ENCODE results near the gene COX7A2.

The COX7A2 gene

GRCh38 chr6:75221116-75221515 lies 22.5 kb downstream of the COX7A2 start:
- Histone ChIP-seq H3K4me2 (ENCODE audit: low read length) (no peak overlapping the region), H3K4me3 (ENCODE audit: low read depth, low read length) (no peak overlapping the region), H3K27me3 (ENCODE audit: control insufficient read depth, insufficient read depth, low read length) (no peaks in the 10 kb centered on the region), H3K27ac (no peak overlapping the region), H3K9me3 (ENCODE audit: control insufficient read depth, low read length) (no peaks in the 10 kb centered on the region), H3K9ac (no peak overlapping the region), H3K36me3 (ENCODE audit: control insufficient read depth, insufficient read depth, low read length) (no peaks in the 10 kb centered on the region), H3K79me2 (no peaks in the 10 kb centered on the region), H3K4me1 (no peaks in the 10 kb centered on the region), H2AFZ (no peak overlapping the region)
- no peak for TF ChIP-seq CTCF (IDR thresholded peaks at IDR 0.05)

GRCh38 chr6:75220357-75220756 lies 23.2 kb downstream of the COX7A2 start:
- no peaks in the 10 kb centered on the region for H3K9me3 ChIP-seq (ENCODE audit: control insufficient read depth, low read length)
- H3K9ac ChIP-seq: no peak overlapping the region
- no peak overlapping the region for H2AFZ ChIP-seq
- H3K4me1 ChIP-seq: no peaks in the 10 kb centered on the region
- no peak overlapping the region for H3K4me3 ChIP-seq (ENCODE audit: low read depth, low read length)
- no peaks in the 10 kb centered on the region for H3K36me3 ChIP-seq (ENCODE audit: control insufficient read depth, insufficient read depth, low read length)
- H3K27me3 ChIP-seq (ENCODE audit: control insufficient read depth, insufficient read depth, low read length): no peaks in the 10 kb centered on the region
- TF ChIP-seq CTCF (IDR thresholded peaks at IDR 0.05): no peak
- no peaks in the 10 kb centered on the region for H3K79me2 ChIP-seq
- no peak overlapping the region for H3K27ac ChIP-seq
- H3K4me2 ChIP-seq (ENCODE audit: low read length): no peak overlapping the region

- H3K27me3 ChIP-seq (ENCODE audit: control insufficient read depth, insufficient read depth, low read length): no peaks in the 10 kb centered on the region
- no peaks in the 10 kb centered on the region for H3K79me2 ChIP-seq
- no peaks in the 10 kb centered on the region for H3K36me3 ChIP-seq (ENCODE audit: control insufficient read depth, insufficient read depth, low read length)
- H3K4me1 ChIP-seq: no peaks in the 10 kb centered on the region
- H3K9ac ChIP-seq: no peak overlapping the region
- no peak overlapping the region for H3K4me3 ChIP-seq (ENCODE audit: low read depth, low read length)
- no peak overlapping the region for H2AFZ ChIP-seq
- H3K4me2 ChIP-seq (ENCODE audit: low read length): no peak overlapping the region
- H3K9me3 ChIP-seq (ENCODE audit: control insufficient read depth, low read length): no peaks in the 10 kb centered on the region
- H3K27ac ChIP-seq: no peak overlapping the region
- no peak for TF ChIP-seq CTCF (IDR thresholded peaks at IDR 0.05)
These were observed 24.3 kb downstream of the COX7A2 start for GRCh38 chr6:75219263-75219662.

- Histone ChIP-seq H3K27ac (peak overlapping the region; percentile 40), H3K27me3 (ENCODE audit: control insufficient read depth, insufficient read depth, low read length) (no peaks in the 10 kb centered on the region), H2AFZ (no peak overlapping the region), H3K9ac (no peak overlapping the region), H3K9me3 (ENCODE audit: control insufficient read depth, low read length) (no peaks in the 10 kb centered on the region), H3K79me2 (no peaks in the 10 kb centered on the region), H3K4me1 (no peaks in the 10 kb centered on the region), H3K4me2 (ENCODE audit: low read length) (no peak overlapping the region), H3K36me3 (ENCODE audit: control insufficient read depth, insufficient read depth, low read length) (no peaks in the 10 kb centered on the region), H3K4me3 (ENCODE audit: low read depth, low read length) (no peak overlapping the region)
- no peak for TF ChIP-seq CTCF (IDR thresholded peaks at IDR 0.05)
These were observed 26.4 kb downstream of the COX7A2 start for GRCh38 chr6:75217193-75217592.

- no peaks in the 10 kb centered on the region for H3K79me2 ChIP-seq
- no peak overlapping the region for H2AFZ ChIP-seq
- no peak overlapping the region for H3K4me3 ChIP-seq (ENCODE audit: low read depth, low read length)
- H3K27me3 ChIP-seq (ENCODE audit: control insufficient read depth, insufficient read depth, low read length): no peaks in the 10 kb centered on the region
- no peaks in the 10 kb centered on the region for H3K36me3 ChIP-seq (ENCODE audit: control insufficient read depth, insufficient read depth, low read length)
- no peak overlapping the region for H3K4me2 ChIP-seq (ENCODE audit: low read length)
- no peak overlapping the region for H3K27ac ChIP-seq
- no peaks in the 10 kb centered on the region for H3K9me3 ChIP-seq (ENCODE audit: control insufficient read depth, low read length)
- H3K4me1 ChIP-seq: no peaks in the 10 kb centered on the region
- no peak for TF ChIP-seq CTCF (IDR thresholded peaks at IDR 0.05)
- no peak overlapping the region for H3K9ac ChIP-seq
These were observed 28.3 kb downstream of the COX7A2 start for GRCh38 chr6:75215291-75215690.
